HG02885 (cell line): ENCODE results near the gene INSL4.

Experiments used
- ATAC-seq: cut with Tn5 transposase; IDR thresholded peaks from one replicate; pipeline ENCODE4 v1.9.1; 2021; ENCODE audit warnings: mild to moderate bottlenecking; ENCODE audit not compliant: unreplicated experiment, poor library complexity

The INSL4 gene

DNA sequence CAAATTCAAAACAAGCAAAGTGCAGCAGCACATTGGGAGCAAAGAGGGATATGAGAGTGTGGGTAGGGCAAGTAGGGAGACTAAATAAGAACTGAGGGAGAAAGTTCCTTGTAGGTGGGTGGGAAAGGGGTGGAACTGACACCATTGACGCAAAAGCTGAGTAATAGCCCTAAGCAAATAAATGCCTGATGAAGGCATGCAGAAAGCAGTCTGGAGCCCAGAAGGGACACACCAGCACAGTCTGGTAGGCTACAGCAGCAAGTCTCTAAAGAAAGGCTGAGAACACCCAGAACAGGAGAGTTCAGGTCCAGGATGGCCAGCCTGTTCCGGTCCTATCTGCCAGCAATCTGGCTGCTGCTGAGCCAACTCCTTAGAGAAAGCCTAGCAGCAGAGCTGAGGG is at the start of gene INSL4:
Gene INSL4, plus strand, starts transcription at position 208 of the 400 bp plus-strand sequence. Its CDS starts 105 bp downstream, at position 313.
- no peak for ATAC-seq

DNA sequence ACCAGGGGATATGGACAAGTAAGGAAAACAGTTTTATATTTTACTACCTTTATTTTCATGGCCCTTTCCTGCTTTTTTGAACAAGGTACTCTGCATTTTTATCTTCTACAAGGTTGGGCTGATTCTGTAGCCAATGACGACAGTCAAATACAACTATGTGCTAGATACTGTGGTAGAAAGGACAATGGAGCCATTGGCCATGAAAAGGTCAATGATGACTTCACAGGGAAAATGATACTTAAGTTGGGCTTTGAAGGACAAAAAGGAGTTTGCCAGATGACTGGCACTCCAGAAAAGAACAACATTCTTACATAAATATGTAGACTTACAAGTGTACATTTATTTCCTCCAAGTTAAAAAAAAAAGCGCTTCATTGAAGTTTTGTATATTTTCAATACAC is 46.4 kb upstream of the INSL4 start:
- ATAC-seq: no peak

DNA sequence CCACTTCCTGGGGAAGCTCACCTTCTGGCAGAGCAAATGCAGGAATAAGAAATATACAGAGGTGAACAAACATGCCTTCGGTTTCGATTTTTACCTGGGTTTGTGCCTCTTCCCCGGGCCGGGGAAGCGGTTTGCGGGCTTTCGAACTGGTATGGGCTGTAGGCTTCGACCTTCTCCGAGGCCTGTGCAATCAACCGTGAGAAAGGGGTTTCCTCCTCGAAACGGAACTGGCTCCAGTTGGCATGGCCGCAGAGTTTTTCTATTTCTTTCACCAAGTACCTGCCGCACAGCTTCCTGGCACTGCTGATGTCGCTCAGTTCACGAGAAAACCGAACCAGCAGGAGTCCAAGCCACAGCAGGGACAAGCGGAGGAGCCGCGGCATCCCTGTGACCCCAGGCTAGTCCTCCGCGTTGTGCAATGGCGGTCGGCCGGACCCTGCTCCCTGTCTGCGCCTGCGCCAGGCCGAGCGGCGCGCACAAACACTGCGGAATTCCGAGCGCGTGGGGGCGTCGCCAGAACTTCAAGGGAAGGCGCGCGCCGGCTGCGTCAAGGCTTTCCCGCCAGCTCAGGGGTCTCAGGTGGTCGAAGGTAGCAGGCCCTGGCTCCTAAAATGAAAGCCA is 45.9 kb upstream of the INSL4 start, which contains the start of gene INSL6:
Gene INSL6, minus strand, starts transcription at position 420 of the 621 bp plus-strand sequence. Its CDS starts 37 bp downstream, at position 383.
- no peak for ATAC-seq

GRCh38 chr9:5186416-5187169 is 44.6 kb upstream of the INSL4 start:
- no peak for ATAC-seq

- no peak for ATAC-seq
These were observed 42.9 kb upstream of the INSL4 start for GRCh38 chr9:5188060-5188984.

- no peak for ATAC-seq
These were observed 39.2 kb upstream of the INSL4 start for GRCh38 chr9:5191985-5192384.

DNA sequence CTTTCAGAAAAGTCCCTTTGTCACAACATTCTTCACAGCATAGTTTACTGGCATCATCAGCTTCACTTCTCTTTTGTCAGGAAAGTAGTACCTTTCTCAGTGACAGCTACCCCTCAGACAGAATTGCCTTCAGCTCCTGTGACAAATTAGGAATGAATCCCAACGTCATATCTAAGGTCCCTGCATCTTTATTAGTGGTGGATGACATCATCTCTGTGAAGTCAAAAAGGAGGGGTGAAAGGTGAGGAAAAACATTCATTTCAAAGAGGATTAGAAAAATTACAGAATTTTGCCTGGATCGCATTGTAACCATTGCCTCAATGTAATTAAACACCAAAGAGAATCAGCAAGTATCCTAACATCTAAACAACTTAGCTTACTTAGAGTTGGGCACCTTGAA is 37.9 kb upstream of the INSL4 start:
- ATAC-seq: no peak

DNA sequence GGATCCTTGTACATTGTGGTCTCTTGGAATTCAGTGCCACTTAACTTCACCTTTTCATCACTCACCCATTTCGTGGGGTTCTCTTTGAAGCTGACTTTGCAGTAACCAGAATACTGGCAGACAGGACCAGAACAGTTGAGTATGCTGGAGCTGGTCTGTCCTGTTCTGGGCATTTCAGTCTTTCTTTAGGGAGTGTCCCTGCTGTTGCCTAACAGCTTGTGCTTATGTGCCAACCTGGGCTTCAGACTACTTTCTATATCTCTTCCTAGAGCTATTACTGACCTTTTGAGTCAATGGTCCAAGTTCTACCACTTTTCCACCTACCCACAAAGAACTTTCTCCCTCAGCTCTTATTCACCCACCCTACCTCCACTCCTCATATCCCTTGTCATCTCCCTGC is 35.8 kb upstream of the INSL4 start:
- ATAC-seq: no peak

GRCh38 chr9:5205071-5205470 is 26.1 kb upstream of the INSL4 start:
- ATAC-seq: no peak

DNA sequence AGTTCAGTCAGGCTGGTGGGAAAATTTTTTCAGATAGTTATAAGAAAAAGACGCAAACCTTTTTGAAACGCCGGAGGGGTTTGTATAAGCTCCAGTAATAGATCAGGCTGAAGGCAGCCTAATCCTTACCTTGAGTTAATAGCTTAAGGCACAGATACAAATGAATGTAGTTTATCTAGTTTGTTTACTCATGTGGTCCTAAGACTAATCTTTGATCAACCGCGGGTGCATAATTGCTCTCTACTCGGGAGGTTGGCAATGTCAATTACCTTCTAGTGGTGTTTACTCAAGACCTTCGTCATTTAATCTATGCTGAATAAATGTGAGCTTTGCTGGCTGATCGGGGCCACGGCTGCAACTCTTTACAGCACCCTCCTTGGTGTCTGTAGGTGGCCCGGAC is 665 bp upstream of the INSL4 start:
- no peak for ATAC-seq

DNA sequence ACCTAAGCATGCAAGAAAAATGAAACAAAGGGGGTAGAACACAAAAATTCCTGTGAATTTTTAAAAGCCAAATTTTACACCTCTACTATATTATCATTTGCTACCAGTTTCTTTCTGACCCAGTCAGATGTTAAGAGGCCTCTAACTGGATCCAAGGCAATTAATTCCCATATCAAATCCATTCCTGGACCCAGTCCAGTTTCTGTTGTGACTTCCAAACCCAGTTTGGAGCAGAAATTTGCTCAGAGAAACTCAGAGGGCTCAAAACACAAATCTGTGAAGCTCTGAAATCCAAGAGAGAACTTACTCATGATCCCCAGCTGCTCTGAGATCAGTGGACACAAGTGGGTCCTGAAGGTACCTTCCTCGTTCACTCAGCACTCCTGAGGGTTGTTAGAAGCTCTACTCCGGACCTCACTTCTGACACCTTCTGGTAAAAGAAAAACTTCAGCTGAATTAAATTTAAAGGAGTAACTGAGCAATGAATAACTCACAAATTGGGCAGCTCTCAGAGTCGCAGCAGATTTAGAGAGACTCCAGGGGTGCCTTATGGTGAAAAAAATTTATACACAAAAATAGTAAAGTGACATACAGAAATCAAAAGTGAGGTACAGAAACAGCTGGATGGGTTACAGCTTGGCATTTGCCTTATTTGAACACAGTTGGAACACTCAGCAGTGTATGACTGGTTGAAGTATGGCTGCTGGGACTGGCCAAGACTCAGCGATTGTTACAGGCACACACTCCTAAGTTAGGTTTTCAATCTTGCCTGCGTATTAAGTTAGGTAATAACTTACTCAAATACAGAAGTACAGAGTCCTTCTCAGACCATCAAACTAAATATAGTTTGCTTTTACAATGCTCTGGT is 32.4 kb downstream of the INSL4 start:
- no peak for ATAC-seq

DNA sequence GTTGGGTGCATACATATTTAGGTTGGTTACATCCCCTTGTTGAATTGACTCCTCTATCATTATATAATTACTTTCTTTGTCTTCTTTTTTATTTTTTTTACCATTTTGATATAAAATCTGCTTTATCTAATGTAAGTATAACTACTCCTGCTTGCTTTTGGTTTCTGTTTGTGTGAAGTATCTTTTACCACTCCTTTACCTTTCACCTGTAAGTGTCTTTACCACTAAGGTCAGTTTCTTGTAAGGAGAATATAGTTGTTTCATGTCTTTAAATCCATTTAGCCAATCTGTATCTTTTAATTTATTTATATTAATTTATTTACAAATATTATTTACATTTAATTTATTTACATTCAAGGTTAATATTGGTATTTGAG is 33.0 kb downstream of the INSL4 start:
- no peak for ATAC-seq

- ATAC-seq: no peak
These were observed 34.7 kb downstream of the INSL4 start for GRCh38 chr9:5265939-5266338.

DNA sequence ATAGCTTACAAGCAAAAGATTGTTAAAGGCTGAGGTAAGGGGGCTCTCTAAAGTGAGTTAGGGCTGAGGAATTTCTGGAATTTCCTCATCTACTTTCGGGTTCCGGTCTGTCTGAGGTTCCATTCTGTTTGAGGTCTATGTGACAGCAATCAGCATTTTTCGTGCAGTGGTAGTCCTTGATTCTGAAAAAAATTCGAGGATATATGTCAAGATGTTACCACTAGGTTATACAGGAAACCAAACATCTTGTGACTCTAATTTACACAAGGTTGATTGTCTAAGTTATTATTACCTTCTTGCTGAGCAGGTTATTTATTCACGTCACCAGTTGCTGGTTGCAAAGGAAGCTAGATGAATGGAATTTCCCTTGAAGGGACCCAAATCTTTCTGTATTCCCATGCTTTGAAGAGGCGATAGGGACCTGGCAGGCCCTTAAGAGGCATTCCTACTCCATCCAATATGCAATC is 38.1 kb downstream of the INSL4 start:
- ATAC-seq: no peak

DNA sequence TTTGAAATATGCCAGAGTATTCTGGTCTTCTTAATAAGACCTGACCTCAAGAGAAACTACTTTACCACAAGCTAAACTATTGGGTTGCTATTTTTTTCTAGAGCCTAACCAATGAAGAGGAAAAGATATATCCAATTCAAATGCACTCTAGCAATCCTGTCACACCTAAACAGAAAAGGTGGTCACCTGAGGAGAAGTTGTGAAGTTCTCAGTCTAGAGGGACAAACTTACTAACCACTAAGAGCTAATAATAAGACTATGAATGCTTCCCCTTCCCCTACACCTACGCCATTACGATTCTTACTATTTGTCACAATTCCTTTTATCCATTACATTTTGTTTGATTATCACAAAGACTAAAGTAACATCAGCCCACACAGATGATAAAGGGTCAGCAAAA is 43.6 kb downstream of the INSL4 start:
- peak; percentile 62 for ATAC-seq

DNA sequence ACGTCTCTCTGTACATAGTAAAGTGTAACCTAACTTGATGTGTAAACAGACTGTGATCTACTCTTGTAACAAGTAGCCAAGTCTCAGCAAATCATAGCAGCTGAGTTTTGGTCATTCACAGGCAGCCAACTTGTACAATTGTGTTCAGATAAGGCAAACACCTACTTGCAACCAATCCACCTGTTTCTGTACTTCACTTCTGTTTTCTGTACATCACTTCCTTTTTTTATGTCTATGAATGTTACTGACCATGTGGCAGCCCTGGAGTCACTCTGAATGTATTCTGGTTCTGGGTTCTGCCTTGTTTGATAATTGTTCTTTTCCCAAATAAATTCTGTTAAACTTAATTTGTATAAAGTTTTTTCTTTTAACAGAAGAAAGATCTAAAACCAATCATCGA is 47.3 kb downstream of the INSL4 start:
- ATAC-seq: peak; percentile 75
